ENCODE data around the gene THOC3.
"Not testable (repeated sequence)": the region's sequence is repeated elsewhere in the genome, so short reads cannot be mapped to it uniquely, and the experiment has no call there.

The THOC3 gene

GRCh38 chr5:175940632-175941031 is 27.5 kb downstream of the THOC3 start:
- not testable (repeated sequence) for DNase-seq (ENCODE audit: low spot score)

DNA sequence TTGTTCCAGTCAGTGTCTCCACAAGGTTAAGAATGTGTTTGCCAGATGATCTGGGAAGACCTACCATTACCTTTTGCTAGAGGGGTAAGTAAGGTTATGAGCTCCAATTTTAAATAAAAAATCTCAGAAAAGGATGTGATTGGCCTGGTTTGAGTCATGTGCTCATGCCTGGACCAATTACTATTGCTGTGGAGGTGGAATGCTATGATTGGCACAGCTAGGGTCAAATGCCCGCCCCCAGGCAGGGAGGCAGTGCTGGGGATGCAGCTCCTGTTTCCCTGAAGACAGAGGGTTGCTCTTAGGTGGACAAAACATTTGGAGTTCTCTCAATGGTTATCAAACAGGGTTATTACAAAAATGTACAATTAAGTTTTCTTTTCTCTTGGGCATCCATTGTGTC is 29.6 kb downstream of the THOC3 start:
- not testable (repeated sequence) for DNase-seq (ENCODE audit: low spot score)

- DNase-seq (ENCODE audit: low spot score): not testable (repeated sequence)
Measured at GRCh38 chr5:175928752-175929151, 39.4 kb downstream of the THOC3 start.

- not testable (repeated sequence) for DNase-seq (ENCODE audit: low spot score)
Measured at GRCh38 chr5:175925106-175925505, 43.0 kb downstream of the THOC3 start.

GRCh38 chr5:175922192-175922885 is 45.8 kb downstream of the THOC3 start:
- no peak for DNase-seq (ENCODE audit: low spot score)

DNA sequence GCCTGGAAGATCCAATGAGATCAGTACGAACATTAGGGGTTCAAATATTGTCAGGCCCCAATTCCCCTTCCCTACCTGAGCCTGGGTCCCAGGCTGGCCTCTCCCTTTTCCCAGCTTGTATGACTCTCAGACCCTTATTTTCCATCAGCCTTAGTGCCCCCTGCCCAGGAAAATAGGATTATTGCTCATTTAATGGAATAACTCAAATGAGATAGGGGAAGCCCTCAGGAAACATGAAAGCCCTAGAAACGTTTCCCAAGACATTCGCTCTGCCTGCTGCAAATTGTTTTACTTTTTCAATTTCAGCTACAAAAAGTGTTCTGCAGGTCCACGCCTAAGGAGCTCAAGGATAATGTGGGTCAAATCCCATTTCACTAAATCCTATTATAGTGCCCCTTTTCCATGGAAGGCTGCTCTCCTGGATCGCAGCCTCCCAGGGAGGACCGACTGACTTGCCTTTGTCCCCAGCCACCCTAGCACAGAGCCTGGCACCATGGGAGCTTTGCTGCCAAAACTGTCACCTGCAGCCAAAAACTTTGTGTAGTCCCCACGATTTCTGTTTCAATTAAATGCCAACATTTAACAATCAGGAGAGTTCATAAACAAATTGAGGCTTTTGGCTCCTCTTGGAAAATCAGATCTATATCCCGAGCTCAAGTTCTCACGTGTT is 46.9 kb downstream of the THOC3 start:
- DNase-seq (ENCODE audit: low spot score): no peak

- DNase-seq (ENCODE audit: low spot score): peak; percentile 47
Measured at GRCh38 chr5:175920231-175920811, 47.8 kb downstream of the THOC3 start.

DNA sequence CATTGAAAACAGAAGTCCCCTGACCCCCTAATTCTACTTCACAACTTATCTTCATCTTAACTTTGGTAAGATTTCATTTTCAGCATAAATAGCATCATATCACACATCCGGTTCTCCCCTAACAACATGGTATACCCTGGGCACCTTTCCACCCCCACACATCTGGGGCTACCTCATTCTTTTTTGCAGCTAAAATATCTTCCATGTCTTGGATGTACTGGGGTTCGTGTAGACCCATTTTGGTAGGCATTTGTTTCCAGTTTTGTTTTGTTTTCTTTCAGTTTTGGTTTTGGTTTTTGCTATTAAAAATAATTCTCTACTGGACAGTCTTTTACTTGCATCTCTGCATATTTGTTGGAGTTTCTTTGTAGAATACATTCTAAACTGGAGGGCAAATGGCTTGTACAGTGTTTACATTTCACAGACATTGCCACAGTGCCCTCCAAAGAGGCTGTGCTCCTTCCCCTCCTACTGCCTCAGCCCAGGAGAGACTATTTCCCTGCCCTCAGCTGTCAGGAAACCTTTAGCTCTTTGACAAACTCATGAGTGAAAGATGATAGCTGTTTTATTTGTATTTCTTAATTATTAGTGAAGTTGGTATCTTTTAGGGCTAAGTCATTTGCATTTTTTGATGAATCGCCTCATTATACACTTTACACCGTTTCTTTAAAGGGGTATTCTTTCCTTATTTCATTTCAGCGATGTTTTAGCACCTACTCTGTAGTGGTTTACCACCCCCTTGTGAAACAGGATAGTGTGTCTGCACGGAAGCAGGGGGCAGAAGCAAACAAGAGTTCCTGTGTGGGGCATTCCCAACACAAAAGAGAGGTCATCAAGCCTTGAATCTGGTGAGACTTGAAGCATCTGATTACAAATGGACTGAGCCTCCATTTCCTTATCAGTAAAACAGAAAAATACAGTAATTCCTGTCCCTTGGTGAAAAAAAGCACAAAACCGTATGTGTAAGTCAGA is 52.8 kb downstream of the THOC3 start:
- not testable (repeated sequence) for DNase-seq (ENCODE audit: low spot score)

GRCh38 chr5:175913835-175914672 is 54.1 kb downstream of the THOC3 start:
- DNase-seq (ENCODE audit: low spot score): not testable (repeated sequence)

- peak; percentile 1 for DNase-seq (ENCODE audit: low spot score)
Measured at GRCh38 chr5:175910072-175910471, 58.0 kb downstream of the THOC3 start.
